Epithelial cell of esophagus (primary cell): ENCODE results near the gene MFAP2.

Experiments
- DNase-seq: peaks from one replicate; pipeline ENCODE4 v3.0.0; 2010; ENCODE audit warnings: low read depth
- H3K4me3 ChIP-seq: 2 replicates; pipeline ENCODE4 v1.5.1; 2011; ENCODE audit warnings: mild to moderate bottlenecking, low read length, control low read depth
- CTCF ChIP-seq: IDR thresholded peaks from 2 replicates; pipeline ENCODE4 v1.5.1; 2011; ENCODE audit warnings: low read depth, mild to moderate bottlenecking, low read length, control low read depth, inconsistent platforms; ENCODE audit not compliant: insufficient read depth; ENCODE audit errors: missing control alignments

The MFAP2 gene

DNA sequence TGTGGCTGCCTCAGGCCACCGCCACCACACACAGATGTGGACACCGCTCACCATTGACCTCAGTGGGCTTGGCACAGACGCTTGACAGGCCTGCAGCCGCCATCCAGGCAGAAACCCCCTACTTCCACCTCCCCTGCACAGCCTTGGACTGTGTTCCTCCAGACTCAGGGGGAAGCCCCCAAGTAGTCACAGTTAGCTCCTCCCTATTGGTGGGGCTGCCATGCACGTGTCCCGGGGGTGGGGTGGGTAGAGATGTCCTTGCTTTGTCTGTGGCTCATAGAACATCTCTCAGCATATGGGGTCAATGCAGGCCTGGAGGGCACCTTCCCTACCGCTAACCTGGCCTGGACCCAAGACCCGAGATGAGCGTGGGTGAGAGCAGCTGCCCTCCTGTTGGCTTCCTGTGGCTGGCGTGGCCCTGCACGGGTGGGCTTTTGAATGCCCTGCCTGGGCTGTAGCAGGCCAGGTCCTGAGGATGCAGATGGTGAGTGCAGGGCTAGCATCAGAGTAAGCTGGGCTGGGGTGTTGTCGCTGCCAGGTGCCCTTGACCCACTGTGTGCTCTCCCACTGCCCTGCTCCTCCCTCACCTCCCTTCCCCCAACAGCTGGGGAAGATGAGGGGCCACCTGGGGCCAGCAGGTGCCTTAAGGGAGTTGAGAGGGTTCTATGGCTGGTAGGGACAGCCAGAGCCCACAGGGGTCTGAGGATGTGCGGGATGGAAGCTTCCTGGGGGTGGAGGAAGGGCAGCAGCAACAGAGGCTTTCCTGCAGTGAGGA lies 52.5 kb downstream of the MFAP2 start:
- no peak for TF ChIP-seq CTCF
- no peak for DNase-seq
- H3K4me3 ChIP-seq = no peak overlapping the region

DNA sequence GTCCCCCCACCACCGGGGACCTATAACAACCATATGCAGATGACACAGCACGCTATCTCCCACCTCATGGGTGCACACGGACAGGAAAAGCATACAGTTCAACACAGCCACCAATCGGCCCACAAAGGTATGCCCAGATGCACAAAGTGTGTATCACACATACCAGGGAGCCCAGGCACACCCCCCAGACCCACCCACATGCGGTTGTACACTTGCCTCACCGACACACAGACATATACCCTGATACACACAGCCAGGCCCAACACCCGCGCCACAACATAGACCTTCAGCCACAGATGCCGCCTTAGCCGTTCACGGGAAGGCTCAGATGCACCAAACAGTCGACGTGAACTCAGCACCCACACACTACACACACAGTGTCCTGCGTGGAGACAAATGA lies 53.2 kb downstream of the MFAP2 start:
- no peak for DNase-seq
- TF ChIP-seq CTCF = no peak
- H3K4me3 ChIP-seq = no peak overlapping the region

GRCh38 chr1:16926491-16927073 lies 53.8 kb downstream of the MFAP2 start:
- H3K4me3 ChIP-seq = no peak overlapping the region
- TF ChIP-seq CTCF = no peak
- DNase-seq = no peak

- peak; percentile 95 for DNase-seq
- peak; percentile 48 for TF ChIP-seq CTCF
- no peak overlapping the region for H3K4me3 ChIP-seq
Measured at GRCh38 chr1:16925635-16926490, 54.6 kb downstream of the MFAP2 start.

GRCh38 chr1:16924919-16925477 lies 55.4 kb downstream of the MFAP2 start:
- DNase-seq = no peak
- peak overlapping the region; percentile 3 for H3K4me3 ChIP-seq
- TF ChIP-seq CTCF = peak; percentile 34
